GM19239 (cell line): ENCODE measurements around the gene MAPKAP1.

Experiments
- DNase-seq: peaks from one replicate; pipeline ENCODE4 v3.0.0; 2011; ENCODE audit warnings: low spot score; ENCODE audit not compliant: insufficient read length
- FAIRE-seq: peaks from 2 replicates; lab custom pipeline; 2011; peaks lifted over from hg19 to GRCh38; lab: Jason Lieb, UNC

Gene MAPKAP1

GRCh38 chr9:125525921-125526631, 180.9 kb downstream of the MAPKAP1 start:
- DNase-seq (no peak), FAIRE-seq (no peak)

- DNase-seq (no peak), FAIRE-seq (no peak)
These were observed 182.2 kb downstream of the MAPKAP1 start for GRCh38 chr9:125524583-125525355.

GRCh38 chr9:125523681-125524080, 183.3 kb downstream of the MAPKAP1 start:
- DNase-seq, result no peak
- no peak for FAIRE-seq

- DNase-seq (no peak), FAIRE-seq (no peak)
These were observed 184.7 kb downstream of the MAPKAP1 start for GRCh38 chr9:125522328-125522725.

- peak; percentile 78 for FAIRE-seq
- no peak for DNase-seq
These were observed 185.3 kb downstream of the MAPKAP1 start for GRCh38 chr9:125521462-125522327.

- FAIRE-seq (no peak), DNase-seq (no peak)
These were observed 187.3 kb downstream of the MAPKAP1 start for GRCh38 chr9:125519734-125520133.

- no peak for DNase-seq
- no peak for FAIRE-seq
These were observed 189.4 kb downstream of the MAPKAP1 start for GRCh38 chr9:125517577-125517976.

- DNase-seq, result no peak
- no peak for FAIRE-seq
These were observed 190.7 kb downstream of the MAPKAP1 start for GRCh38 chr9:125515983-125516940.

GRCh38 chr9:125515281-125515680, 191.7 kb downstream of the MAPKAP1 start:
- DNase-seq (no peak), FAIRE-seq (no peak)

GRCh38 chr9:125514468-125514867, 192.5 kb downstream of the MAPKAP1 start:
- FAIRE-seq, result no peak
- no peak for DNase-seq

- peak; percentile 92 for FAIRE-seq
- peak; percentile 41 for DNase-seq
These were observed 193.2 kb downstream of the MAPKAP1 start for GRCh38 chr9:125513668-125514413.

GRCh38 chr9:125513303-125513667, 193.7 kb downstream of the MAPKAP1 start:
- FAIRE-seq (no peak), DNase-seq (no peak)

- FAIRE-seq (no peak), DNase-seq (no peak)
These were observed 195.0 kb downstream of the MAPKAP1 start for GRCh38 chr9:125511789-125512660.

GRCh38 chr9:125510980-125511379, 196.0 kb downstream of the MAPKAP1 start:
- no peak for FAIRE-seq
- DNase-seq, result no peak

GRCh38 chr9:125509476-125509875, 197.5 kb downstream of the MAPKAP1 start:
- no peak for DNase-seq
- no peak for FAIRE-seq

GRCh38 chr9:125508249-125508648, 198.8 kb downstream of the MAPKAP1 start:
- FAIRE-seq (no peak), DNase-seq (no peak)

- FAIRE-seq (no peak), DNase-seq (no peak)
These were observed 199.8 kb downstream of the MAPKAP1 start for GRCh38 chr9:125507226-125507625.

GRCh38 chr9:125505988-125506438, 201.0 kb downstream of the MAPKAP1 start:
- no peak for FAIRE-seq
- DNase-seq, result no peak
